GM12874 (cell line): ENCODE results near the gene ZSCAN1.

Source experiments
- CTCF ChIP-seq: IDR thresholded peaks from 2 replicates; pipeline ENCODE4 v1.5.1; 2011; ENCODE audit warnings: low read depth, mild to moderate bottlenecking, control low read depth, low read length, moderate library complexity; ENCODE audit not compliant: insufficient read depth

Gene ZSCAN1

GRCh38 chr19:58054901-58055874, 21.4 kb downstream of the ZSCAN1 start:
- TF ChIP-seq CTCF, result no peak

- TF ChIP-seq CTCF, result no peak
Observed at GRCh38 chr19:58056261-58056660, 22.4 kb downstream of the ZSCAN1 start.

- TF ChIP-seq CTCF, result no peak
Observed at GRCh38 chr19:58056861-58057260, 23.0 kb downstream of the ZSCAN1 start.

GRCh38 chr19:58058467-58058866, 24.6 kb downstream of the ZSCAN1 start:
- TF ChIP-seq CTCF, result no peak

- TF ChIP-seq CTCF, result no peak
Observed at GRCh38 chr19:58059003-58059670, 25.3 kb downstream of the ZSCAN1 start, which contains the start of gene ZNF135. Gene ZNF135, plus strand, starts transcription at chr19:58059282. Its CDS starts 721 bp downstream, at chr19:58060003.

GRCh38 chr19:58059671-58060078, 25.9 kb downstream of the ZSCAN1 start:
- TF ChIP-seq CTCF, result no peak

GRCh38 chr19:58060231-58060630, 26.4 kb downstream of the ZSCAN1 start:
- no peak for TF ChIP-seq CTCF
